Hepatocyte (in vitro differentiated cells): Measurements from ENCODE around the gene MEF2D. TPM values are rescaled to one million over a fixed set of nuclear protein-coding genes. Genes with fewer than 3 reads are reported as not detected.

Experiments used
- DNase-seq: peaks from one replicate; pipeline ENCODE4 v3.0.0-alpha.2; 2016; ENCODE audit warnings: low spot score
- H2AFZ ChIP-seq: fragments of 200-600 bp; sonication (generic); 2 replicates; pipeline ENCODE4 v1.6.0; 2016; ENCODE audit warnings: antibody characterized with exemption, mild to moderate bottlenecking
- H3K27ac ChIP-seq: fragments of 200-600 bp; sonication (generic); 2 replicates; pipeline ENCODE4 v1.5.1; 2016; ENCODE audit warnings: mild to moderate bottlenecking
- H3K27me3 ChIP-seq: fragments of 200-600 bp; sonication (generic); 2 replicates; pipeline ENCODE4 v1.6.1; 2016
- H3K36me3 ChIP-seq: fragments of 200-600 bp; sonication (generic); replicated peaks from 2 replicates; pipeline ENCODE4 v1.5.1; 2016; ENCODE audit warnings: low read depth; ENCODE audit not compliant: insufficient read depth
- H3K4me1 ChIP-seq: fragments of 200-600 bp; sonication (generic); 2 replicates; pipeline ENCODE4 v1.5.1; 2016; ENCODE audit warnings: mild to moderate bottlenecking, moderate library complexity; ENCODE audit not compliant: insufficient read depth
- H3K4me2 ChIP-seq: fragments of 200-600 bp; sonication (generic); 2 replicates; pipeline ENCODE4 v1.6.0; 2016
- H3K4me3 ChIP-seq: fragments of 200-600 bp; sonication (generic); 2 replicates; pipeline ENCODE4 v1.5.1; 2016; ENCODE audit warnings: mild to moderate bottlenecking
- H3K79me2 ChIP-seq: fragments of 200-600 bp; sonication (generic); 2 replicates; pipeline ENCODE4 v1.6.0; 2017; ENCODE audit warnings: mild to moderate bottlenecking
- H3K9me2 ChIP-seq: fragments of 200-600 bp; sonication (generic); replicated peaks from 2 replicates; pipeline ENCODE4 v1.6.0; 2017; ENCODE audit warnings: mild to moderate bottlenecking; ENCODE audit not compliant: insufficient read depth
- H3K9me3 ChIP-seq: fragments of 200-600 bp; sonication (generic); 2 replicates; pipeline ENCODE4 v1.5.1; 2016; ENCODE audit warnings: low read depth, mild to moderate bottlenecking
- H4K20me1 ChIP-seq: fragments of 200-600 bp; sonication (generic); 2 replicates; pipeline ENCODE4 v1.6.0; 2016; ENCODE audit warnings: mild to moderate bottlenecking; ENCODE audit not compliant: insufficient read depth, poor library complexity, severe bottlenecking
- EZH2 ChIP-seq: fragments of 200-600 bp; sonication (generic); IDR thresholded peaks from 2 replicates; pipeline ENCODE4 v1.6.1; 2016; ENCODE audit warnings: antibody characterized with exemption, mild to moderate bottlenecking, borderline replicate concordance
- EZH2phosphoT487 ChIP-seq: fragments of 200-600 bp; sonication (generic); IDR thresholded peaks from one replicate; pipeline ENCODE4 v1.6.1; 2018; ENCODE audit warnings: antibody characterized with exemption, mild to moderate bottlenecking, low read depth, moderate library complexity; ENCODE audit not compliant: unreplicated experiment, severe bottlenecking
- WGBS: methylation state at CpG from one replicate; pipeline ENCODE4 v1.1.6; 2016; ENCODE audit warnings: low lambda C conversion rate; ENCODE audit errors: missing lambda C conversion rate; 5-methylcytosine and 5-hydroxymethylcytosine counted together
- polyA plus RNA-seq: library from polyadenylated mRNA; unstranded; fragments of >200 nt; fragmentation: Nextera tagmentation; extraction: Ambion mirVana; gene quantifications from 2 replicates; pipeline ENCODE4 v1.2.1, GENCODE V29; 2016
- total RNA-seq: library from RNA; depleted of rRNA; stranded (reverse); fragments of >200 nt; gene quantifications from 2 replicates; pipeline ENCODE4 v1.2.3, GENCODE V29; 2014
- TF ChIP-seq, protein P1 (sequence below): fragments of 200-600 bp; sonication (generic); IDR thresholded peaks from 2 replicates; pipeline ENCODE4 v1.5.1; 2016; ENCODE audit warnings: antibody characterized with exemption, mild to moderate bottlenecking; ENCODE audit not compliant: poor library complexity

Gene MEF2D
- total and polyA plus RNA-seq, 2 experiments from 2014 or later = 20.1 to 25.1 TPM

DNA sequence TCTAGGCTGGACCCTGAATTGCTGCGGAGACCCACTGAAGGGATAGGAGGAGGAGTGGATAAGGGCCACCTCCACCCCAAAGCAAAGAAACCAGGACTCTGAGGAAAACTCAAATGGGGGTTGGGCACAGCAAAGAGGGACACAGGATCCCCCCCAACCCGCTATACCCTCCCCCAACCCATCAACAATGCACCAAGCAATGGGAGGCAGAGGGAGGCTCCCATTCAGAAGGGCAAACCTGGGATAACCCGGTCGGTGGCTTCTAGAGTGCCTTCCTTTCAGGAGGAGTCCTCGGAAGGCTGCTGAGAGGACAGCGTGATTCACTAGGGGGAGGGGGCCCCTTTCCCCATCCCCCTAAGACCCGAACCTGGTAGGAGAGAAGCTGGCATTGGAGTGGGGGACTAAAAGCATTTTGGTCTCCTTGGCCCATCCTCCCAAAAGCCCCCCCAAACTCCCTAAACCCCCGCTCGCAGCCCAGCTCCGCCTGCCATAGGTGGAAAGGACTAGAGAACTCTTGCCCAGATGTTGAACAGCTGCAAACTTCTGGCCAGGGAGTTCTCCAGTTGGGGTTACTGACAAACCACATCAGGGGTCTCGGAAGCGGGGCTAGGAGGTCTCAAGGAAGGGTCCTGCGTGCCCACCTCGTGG lies 1.3 kb downstream of the MEF2D start:
- no peaks in the 10 kb centered on the region for H3K36me3 ChIP-seq
- peak overlapping the region; percentile 98 for H3K4me3 ChIP-seq
- peaks cover 61% of the 10 kb centered on the region for H3K79me2 ChIP-seq
- no peaks in the 10 kb centered on the region for H3K27me3 ChIP-seq
- DNase-seq = peak; percentile 57
- WGBS = 2% methylated on average over 14 of the region's 14 CpGs
- H3K4me1 ChIP-seq = peaks cover 53% of the 10 kb centered on the region
- TF ChIP-seq, protein P1, sequence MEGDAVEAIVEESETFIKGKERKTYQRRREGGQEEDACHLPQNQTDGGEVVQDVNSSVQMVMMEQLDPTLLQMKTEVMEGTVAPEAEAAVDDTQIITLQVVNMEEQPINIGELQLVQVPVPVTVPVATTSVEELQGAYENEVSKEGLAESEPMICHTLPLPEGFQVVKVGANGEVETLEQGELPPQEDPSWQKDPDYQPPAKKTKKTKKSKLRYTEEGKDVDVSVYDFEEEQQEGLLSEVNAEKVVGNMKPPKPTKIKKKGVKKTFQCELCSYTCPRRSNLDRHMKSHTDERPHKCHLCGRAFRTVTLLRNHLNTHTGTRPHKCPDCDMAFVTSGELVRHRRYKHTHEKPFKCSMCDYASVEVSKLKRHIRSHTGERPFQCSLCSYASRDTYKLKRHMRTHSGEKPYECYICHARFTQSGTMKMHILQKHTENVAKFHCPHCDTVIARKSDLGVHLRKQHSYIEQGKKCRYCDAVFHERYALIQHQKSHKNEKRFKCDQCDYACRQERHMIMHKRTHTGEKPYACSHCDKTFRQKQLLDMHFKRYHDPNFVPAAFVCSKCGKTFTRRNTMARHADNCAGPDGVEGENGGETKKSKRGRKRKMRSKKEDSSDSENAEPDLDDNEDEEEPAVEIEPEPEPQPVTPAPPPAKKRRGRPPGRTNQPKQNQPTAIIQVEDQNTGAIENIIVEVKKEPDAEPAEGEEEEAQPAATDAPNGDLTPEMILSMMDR = no peak
- no peak for TF ChIP-seq EZH2phosphoT487
- no peak for TF ChIP-seq EZH2
- H2AFZ ChIP-seq = no peak overlapping the region
- H3K27ac ChIP-seq = peak overlapping the region; percentile 100
- peak overlapping the region; percentile 95 for H3K4me2 ChIP-seq
- H3K9me3 ChIP-seq = no peaks in the 10 kb centered on the region
- H3K9me2 ChIP-seq = no peaks in the 10 kb centered on the region
- peaks cover 57% of the 10 kb centered on the region for H4K20me1 ChIP-seq

DNA sequence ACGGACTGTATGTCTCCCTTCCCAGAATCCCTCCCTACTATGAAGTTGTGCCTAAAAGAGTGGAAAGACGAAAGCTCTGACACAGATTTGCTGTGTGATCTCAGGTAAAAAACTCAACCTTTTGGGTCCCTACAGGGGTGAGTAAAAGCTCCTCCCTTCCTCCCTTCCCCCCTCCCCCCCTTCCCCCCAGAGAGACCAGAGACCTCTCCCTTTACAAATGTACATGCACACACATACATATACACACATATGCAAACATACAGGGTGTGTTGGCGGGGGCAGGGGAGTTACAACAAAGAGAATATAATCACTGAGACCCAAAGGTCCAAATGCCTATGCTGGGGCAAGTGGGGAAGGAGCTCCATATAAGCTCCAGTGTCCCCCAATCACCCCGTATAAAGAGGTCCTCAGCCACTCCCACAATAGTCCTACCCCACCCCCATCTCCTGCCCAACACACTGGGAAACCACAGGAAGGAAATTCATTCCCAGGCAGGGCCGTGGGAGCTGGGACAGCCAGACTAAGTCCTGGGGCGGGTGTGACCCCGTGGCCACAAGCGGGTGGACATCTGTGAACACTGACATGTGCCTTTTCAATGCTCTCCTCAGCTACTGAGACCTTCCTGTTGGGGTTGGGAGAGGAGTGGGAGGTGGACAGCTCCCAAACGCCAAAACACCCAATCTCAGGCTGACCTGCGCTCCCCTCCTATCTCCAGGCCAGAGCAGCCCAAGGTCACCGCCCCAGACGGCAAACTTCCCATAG lies 2.0 kb downstream of the MEF2D start:
- peaks cover 46% of the 10 kb centered on the region for H3K4me1 ChIP-seq
- 27% methylated on average over 12 of the region's 12 CpGs for WGBS
- H2AFZ ChIP-seq = no peak overlapping the region
- DNase-seq = no peak
- TF ChIP-seq, protein P1 = no peak
- TF ChIP-seq EZH2phosphoT487 (no peak), EZH2 (no peak)
- H3K27ac ChIP-seq = peak overlapping the region; percentile 100
- H3K79me2 ChIP-seq = peaks cover 69% of the 10 kb centered on the region
- H3K9me3 ChIP-seq = no peaks in the 10 kb centered on the region
- H3K4me3 ChIP-seq = peak overlapping the region; percentile 98
- H3K9me2 ChIP-seq = no peaks in the 10 kb centered on the region
- no peaks in the 10 kb centered on the region for H3K27me3 ChIP-seq
- peaks cover 64% of the 10 kb centered on the region for H4K20me1 ChIP-seq
- no peaks in the 10 kb centered on the region for H3K36me3 ChIP-seq
- H3K4me2 ChIP-seq = peak overlapping the region; percentile 95

DNA sequence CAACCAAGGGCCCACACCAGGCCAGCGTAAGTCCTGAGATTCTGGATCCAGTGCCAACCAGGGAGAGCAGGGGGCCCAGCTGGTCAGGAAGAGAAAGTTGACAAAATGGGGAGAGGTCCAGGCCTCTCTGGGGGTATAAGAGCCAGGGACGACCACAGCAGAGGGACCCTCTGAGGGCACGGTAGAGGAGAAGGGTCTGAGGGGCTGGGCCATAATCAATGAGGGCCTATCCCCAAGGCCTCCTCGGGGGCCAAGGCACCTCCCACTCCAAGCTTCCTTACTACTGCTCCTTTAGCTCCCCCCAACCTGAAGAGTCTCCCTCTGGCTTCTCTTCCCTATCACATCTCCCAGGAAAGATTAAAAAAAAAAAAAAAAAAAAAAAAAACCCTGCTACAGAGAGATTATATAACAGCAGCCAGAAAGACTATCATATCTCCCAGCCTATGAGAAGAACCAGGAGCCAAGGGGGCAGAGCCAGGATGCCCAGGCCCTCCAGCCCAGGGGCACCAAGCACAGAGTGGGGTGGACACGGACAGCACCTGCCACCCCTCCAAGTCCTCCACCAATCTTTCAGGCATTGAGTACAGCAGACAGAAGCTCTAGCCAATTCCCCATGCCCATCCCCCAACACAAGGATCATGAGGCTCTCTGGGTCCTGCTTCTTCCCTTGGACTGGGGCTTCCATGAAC lies 2.7 kb downstream of the MEF2D start:
- TF ChIP-seq EZH2 (no peak), EZH2phosphoT487 (no peak)
- TF ChIP-seq, protein P1 = no peak
- peaks cover 45% of the 10 kb centered on the region for H3K4me1 ChIP-seq
- H4K20me1 ChIP-seq = peaks cover 72% of the 10 kb centered on the region
- WGBS = 82% methylated on average over 5 of the region's 5 CpGs
- H3K9me2 ChIP-seq = no peaks in the 10 kb centered on the region
- H3K27me3 ChIP-seq = no peaks in the 10 kb centered on the region
- H3K27ac ChIP-seq = no peak overlapping the region
- no peak for DNase-seq
- H3K9me3 ChIP-seq = no peaks in the 10 kb centered on the region
- H3K79me2 ChIP-seq = peaks cover 76% of the 10 kb centered on the region
- H3K36me3 ChIP-seq = no peaks in the 10 kb centered on the region
- H2AFZ ChIP-seq = no peak overlapping the region
- H3K4me3 ChIP-seq = no peak overlapping the region
- peak overlapping the region; percentile 95 for H3K4me2 ChIP-seq
